ENCODE data around the gene SOST.

SOST gene

DNA sequence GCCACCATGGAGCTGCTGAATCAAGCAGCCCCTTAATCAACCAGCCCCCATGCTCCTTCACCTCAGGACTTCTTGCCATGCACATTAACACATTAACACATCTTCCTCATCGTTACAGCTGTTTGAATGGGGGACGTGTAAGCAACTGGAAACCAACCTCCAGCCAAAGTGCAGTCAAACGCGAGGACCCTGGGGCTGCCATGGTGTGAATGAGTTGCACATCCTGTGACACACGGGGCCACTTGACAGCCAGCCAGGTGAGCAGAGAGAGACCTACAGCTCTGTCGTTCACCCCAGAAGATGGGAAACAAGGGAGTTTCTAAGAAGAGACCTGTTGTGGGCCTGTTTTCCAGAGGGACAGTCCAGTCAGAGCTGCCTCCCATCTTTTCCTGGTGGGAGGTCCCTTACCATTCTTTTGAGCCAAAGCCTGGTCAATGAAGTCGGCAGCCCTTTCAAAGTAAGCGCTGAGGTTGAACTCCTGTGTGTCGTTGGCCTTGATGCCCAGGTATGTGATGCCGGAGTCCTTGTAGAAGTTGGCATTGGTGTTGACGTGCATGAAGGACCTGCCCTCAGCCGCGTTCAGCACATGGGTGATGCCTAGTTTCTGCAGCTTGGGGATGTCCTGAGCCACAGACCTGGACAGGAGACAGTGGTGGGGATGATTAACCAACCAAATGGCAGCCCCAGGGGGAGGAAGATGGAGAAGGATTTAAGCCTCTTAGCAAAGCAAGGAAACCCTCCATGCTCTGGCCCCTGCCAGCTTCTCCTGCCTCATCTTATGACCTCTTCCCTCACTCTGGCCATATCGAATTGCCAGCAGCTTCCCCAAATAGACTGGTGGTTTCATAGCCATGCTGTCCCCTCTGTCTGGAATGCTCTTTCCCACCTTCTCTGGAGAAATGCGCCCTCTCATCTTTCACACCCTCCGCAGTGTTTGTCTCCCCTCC, 16.0 kb upstream of the SOST start:
- DNase-seq (ENCODE audit: low read depth, low spot score): no peak

DNA sequence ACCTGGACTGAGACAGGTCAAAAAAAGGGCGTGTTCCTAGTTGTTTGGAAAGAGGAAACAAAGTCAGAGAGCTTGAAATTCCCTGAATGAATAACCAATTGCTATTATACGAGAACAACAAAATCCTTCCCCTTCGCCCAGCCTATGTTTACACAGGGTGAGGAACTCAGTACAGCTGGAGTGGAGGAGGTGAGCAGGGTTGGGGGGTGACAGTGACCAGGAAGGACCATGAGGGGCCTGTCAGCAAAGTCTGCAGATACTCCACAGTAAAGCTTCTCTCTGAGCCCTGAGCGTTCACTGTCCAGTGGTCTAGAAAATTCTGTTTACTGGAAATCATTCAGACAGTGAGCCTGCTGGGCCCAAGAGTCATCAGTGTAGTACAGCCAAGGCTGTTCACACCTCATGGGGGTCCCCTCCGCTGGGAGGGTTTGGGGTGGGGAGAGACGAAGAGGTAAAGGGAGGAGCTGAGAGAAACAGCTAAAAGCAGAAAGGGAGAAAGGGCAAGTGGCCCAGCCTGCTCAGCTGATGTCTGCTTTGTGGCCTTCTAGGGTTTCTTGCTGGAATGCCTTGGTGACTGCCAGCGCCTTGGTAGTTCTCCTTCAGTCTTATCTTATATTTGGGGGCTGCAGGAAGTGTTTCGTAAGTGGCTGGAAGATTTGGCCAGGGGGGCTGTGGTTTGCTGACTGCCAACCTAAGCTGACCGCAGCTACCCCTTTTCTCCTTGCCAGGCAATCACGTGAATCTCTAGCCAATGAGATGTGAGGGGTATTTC, 14.5 kb upstream of the SOST start:
- DNase-seq (ENCODE audit: low read depth, low spot score): no peak

DNA sequence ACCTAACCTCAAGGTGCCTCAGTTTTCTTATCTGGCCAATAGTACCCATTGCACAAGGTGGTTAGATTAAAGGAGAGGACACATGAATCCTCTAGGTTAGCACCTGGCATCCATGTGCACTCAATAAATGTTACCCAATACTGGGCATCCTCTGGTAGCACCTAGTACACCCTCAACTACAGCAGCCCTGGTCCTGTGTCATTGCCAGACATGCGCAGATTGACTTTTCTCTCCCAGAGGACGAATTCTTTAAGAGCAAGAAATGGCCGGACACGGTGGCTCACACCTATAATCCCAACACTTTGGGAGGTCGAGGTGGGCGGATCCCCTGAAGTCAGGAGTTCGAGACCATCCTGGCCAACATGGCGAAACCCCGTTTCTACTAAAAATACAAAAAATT, 12.9 kb upstream of the SOST start:
- DNase-seq (ENCODE audit: low read depth, low spot score): no peak

DNA sequence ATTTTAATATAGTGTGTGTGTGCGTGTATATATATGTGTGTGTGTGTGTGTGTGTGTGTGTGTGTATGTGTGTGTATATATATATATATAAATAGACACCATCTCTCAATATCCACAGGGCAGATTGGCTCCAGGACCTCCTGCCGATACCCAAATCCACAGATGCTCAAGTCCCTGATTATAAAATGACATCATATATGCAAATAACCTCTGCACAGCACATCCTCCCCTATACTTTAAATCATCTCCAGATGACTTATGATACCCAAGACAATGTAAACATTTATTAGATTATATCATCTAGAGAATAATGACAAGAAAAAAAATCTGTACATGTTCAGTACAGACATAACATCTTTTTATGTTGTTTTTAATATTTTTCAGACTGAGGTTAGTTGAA, 12.4 kb upstream of the SOST start:
- no peak for DNase-seq (ENCODE audit: low read depth, low spot score)

DNA sequence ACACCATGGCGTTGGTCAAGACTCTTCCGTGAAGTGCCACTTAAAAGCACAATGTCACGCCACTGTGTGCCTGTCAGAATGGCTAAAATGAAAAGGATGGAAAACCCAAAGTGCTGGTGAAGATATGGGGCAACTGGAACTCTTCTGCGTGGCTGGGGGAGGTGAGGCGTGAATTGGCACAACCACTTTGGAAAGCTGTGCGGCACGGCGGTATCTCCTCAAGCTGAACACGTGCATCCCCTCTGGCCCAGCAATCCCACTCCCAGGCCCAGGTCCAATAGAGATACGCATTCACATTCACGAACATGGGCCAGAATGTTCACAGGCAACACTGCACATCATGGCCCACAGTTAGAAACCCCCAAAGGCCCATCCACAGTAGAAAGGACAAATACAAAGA, 11.3 kb upstream of the SOST start:
- DNase-seq (ENCODE audit: low read depth, low spot score): no peak

DNA sequence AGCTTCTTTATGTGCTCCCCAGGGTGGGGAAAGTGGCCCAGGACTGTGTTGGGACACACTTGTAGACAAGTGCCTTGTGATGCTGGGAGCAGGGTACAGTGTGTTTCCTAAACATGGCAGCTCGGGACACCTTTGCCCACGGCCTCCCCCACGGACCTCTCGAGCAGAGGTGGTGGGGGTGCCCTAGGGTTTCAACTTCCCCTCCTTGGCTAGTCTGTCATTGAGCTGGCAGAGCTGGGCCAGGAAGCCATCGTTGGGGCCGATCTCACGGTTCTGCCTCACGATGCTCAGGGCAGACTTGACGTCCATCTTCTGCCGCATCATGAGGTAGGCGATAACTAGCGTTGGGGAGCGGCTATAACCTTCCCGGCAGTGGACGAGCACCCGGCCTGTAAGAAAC, 10.8 kb upstream of the SOST start:
- no peak for DNase-seq (ENCODE audit: low read depth, low spot score)

DNA sequence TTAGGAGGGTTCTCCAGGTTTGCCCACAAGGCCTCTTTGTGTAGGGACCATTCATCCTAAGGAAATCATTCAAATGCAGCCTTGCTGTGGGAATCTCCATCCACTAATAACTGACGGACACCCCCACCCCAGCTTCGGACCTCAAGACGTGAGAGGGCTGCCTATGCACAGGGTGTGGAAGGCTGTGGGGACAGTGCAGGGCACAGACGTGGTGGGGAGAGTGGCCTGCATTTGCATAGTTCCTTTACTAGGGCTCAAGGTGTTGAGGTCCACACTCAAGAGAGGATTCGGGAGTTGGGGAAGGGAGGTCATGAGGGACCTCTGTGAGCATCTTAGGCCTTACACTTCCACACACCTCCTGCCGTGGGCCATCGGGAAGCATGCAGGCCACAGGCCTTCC, 10.4 kb upstream of the SOST start:
- DNase-seq (ENCODE audit: low read depth, low spot score): no peak

DNA sequence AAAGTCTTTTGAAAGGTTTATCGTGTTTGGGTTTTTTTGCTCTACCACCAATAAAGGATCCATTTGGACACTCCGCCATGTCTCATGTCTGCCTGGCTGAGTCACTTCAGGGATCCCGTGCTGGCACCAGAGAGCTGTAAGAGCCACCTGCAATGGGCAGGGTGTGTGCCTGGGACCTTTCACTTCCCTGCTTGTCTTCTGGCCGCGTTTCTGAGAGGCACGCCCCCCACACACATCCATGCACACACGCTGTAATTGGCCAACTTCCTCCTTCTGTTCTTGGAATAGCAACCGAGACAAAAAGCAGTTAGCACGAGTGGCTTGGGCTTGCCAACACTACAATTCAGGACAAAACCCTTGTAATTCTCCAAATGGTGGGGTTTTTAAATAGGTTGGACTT, 9.8 kb upstream of the SOST start:
- no peak for DNase-seq (ENCODE audit: low read depth, low spot score)

DNA sequence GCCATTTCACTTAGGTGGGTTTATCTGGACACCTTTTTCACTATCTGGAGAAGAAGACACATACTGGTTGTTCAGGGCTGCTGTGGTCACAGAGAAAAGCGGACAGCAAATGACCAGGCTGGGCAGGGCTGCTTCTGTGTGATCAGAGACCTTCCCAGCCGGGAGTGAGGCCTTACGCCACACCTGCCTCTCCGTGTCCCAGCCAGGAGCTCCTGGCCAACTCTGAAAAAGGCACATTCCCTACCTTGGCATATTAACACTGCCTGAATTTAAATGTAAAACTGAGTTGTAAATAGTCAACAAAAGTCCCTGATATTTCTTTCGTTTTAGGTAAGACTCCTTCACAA, 9.1 kb upstream of the SOST start:
- DNase-seq (ENCODE audit: low read depth, low spot score): no peak

DNA sequence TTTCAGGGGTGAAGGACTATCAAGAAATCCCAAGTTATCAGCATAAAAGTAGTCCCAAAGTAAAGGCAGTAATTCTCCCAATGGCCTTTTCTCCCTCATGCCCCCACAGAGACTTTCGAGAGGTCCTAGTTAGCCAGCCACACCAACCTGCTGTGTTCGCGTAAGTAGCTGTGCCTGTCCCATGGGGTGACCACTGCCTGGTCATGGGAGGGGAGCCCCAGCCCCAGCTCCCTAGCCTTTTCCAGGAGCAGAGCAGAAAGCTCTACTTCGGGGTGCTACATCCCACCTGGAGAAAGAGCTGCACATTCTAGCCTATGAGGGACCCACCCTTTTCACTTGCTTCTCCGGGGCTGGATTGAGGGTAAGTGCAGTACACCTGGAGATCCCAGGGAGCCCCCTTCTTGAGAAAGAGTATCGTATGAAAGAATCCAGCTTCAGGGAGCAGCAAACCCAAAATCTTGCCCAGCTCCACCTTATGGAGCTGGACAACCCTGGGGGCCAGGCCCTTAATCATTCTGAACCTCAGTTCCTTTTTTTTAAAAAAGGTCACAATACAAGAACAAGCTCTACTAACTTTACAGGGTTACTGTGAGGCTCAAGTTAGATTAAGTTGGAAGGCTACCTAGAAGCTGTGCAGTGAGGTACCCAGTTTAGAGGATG, 8.6 kb upstream of the SOST start:
- no peak for DNase-seq (ENCODE audit: low read depth, low spot score)

DNA sequence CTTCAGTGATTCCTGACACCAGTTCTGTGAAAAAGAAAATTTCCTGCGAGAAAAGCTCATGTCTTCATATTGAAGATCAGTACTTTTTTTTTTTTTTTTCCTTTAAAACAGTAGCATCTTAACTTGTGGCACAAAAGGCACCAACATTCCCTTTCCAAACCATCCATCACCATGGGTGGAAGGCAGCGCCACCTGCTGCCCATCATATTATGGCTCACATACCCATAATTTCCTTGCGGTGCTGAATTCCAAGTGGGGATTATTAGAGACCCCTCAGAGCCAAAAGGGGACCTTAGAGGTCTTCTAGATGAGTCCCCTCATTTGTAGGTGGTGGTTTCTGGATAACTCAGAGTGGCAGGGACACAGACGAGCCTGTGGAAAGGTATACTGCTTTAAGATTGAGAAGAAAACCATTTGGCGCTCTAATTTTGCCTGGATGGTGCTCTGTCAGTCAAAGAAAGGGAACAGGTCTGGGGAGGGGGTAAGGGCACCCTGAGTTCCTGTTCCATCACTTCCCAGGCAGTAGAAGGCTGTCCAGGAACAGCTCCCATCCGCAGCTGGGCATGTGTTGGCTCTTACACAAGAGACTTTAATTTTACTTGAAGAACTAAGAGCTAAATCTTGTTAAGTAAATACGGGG, 7.9 kb upstream of the SOST start:
- DNase-seq (ENCODE audit: low read depth, low spot score): peak; percentile 40

DNA sequence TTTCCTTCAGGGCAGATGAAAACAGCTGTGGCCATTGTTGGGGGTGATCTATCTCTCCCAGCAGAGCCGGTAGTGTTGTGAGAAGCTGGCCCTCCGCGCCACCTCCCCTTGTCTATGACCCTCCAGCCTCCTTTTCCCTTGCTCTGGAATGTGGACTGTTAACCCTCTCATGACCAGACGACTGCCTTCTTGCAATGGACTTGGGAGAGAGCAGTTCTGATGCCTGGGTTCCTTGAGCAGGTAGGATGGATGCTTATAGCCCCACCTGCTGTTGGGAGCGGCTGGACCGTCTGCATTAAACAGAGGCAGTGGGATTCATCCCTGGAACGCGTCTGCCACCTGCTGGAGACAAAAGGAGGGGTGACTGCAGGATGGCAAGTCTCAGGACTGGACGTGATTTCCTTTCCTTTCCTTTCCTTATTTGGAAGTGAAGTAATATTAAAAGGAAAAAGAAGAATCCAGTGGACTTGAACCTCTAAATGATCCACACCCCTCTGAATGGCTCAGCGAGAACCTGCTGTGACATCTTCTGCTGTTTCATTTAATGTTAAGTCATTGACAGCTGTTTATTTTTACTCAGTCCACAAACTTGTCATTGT, 1.8 kb upstream of the SOST start:
- DNase-seq (ENCODE audit: low read depth, low spot score): peak; percentile 83

DNA sequence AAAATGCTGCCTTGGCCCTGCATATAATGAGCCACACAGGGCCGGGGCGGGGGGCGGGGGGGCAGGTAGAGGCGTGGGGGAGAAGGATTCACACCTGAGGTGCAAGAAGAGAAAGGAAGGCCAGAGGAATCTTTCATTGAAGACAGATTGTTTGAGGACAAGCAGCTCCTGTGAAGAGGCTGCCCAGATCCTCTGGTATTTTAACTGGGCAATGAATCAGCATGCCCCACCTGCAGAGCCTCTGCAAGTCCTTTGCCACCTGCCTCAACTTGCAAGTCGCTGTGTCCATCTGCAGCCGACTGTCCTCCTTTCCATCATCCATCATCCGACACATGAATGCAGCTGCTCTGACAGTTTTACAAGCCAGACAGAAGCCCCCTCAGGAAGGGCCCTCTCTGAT, 1.2 kb upstream of the SOST start:
- DNase-seq (ENCODE audit: low read depth, low spot score): no peak

DNA sequence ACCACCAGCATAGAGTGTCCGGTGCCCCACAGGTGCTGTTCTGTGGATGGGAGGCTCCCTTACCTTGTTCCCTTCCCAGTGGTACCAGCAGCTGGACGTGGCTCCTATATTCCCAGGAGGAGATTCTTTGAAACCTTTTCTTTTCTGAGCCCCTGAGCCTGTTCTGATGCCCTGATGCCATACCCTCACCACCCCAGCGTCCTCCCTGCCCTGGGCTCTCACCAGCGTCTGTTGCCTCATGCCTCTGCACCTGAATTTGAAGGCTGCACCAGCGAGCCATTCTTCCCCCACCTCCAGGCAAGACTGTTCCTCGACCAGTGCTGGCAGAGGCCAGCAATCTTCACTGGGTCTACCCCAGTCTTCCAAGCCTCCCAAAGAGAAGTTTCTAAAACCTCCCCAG, 505 bp downstream of the SOST start:
- no peak for DNase-seq (ENCODE audit: low read depth, low spot score)

DNA sequence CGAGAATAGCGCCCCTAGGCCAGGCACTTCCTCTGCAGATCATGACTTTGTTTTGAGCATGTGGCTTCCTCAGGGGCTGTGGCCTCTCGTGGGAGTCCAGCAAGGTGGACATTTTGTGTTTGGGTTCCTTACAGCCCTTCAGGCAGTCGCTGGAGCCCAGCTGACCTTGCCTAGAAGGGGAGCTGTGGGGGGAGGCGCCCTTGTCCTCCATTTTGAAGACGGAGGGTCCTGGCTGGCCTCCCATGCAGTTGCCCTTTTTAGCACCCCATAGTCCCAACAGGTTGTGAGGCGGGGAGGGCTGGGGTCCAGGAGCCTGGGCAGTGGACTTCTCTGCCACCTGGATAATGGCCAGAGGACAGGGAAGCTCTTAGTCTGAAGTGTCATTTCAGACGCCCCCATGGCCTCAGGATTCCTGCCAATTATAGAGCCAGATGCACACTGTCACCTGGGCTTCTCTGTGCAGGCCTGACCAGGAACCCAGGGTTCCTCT, 1.4 kb downstream of the SOST start:
- no peak for DNase-seq (ENCODE audit: low read depth, low spot score)

DNA sequence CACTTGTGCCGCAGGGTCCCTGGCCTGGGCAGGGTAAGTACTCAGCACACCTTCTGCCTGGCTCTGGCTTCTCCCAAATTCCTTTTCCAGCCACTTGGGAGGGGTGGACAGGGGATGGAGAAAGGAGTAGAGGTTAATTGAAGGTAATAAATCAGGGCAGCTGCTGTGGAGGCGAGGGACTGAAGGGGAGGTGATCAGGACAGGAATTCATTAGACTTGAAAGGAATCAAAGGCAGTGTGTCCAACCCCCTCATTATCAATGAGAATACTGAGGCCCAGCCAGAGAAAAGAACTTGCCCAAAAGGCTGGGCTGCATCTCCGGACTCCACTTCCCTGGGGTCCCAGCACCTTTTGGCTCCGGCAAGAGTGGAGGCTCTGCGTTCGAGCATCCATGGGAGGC, 2.4 kb downstream of the SOST start:
- DNase-seq (ENCODE audit: low read depth, low spot score): no peak

DNA sequence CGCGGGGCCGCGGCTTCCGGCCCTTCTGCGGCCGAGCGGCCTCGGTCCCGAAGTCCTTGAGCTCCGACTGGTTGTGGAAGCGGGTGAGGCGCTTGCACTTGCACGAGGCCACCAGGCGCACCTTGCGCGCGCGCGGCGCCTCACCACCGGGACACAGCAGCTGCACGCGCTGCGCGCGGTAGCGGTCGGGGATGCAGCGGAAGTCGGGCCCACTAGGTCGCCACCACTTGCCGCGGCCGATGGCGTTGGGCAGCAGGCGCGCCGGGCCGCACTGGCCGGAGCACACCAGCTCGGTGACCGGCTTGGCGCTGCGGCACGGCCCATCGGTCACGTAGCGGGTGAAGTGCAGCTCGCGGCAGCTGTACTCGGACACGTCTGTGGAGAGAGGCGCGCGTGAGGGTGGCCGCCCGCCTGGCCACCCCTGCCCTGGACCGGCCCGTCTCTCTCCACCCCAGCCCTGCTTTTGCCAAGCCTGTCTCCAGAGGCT, 3.2 kb downstream of the SOST start:
- DNase-seq (ENCODE audit: low read depth, low spot score): no peak

DNA sequence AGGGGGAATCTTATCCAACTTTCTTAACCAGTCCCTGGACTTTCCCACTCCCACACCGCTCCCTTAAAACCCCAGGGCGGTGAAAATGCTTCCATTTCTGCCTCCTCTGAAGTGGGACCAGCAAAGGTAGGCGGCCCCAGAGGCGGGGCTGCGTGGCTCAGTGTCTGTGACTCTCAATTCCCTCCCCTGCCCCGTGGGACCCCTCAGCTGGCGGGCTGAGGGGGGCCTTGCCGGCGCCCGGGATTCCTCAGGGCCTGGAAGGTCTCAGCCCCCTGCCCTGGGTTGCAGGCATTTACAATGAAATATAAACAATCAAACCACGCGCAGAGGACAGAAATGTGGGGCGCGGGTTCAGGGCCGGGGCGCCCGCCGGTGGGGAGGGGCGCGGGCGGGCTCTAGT, 3.6 kb downstream of the SOST start:
- DNase-seq (ENCODE audit: low read depth, low spot score): no peak

DNA sequence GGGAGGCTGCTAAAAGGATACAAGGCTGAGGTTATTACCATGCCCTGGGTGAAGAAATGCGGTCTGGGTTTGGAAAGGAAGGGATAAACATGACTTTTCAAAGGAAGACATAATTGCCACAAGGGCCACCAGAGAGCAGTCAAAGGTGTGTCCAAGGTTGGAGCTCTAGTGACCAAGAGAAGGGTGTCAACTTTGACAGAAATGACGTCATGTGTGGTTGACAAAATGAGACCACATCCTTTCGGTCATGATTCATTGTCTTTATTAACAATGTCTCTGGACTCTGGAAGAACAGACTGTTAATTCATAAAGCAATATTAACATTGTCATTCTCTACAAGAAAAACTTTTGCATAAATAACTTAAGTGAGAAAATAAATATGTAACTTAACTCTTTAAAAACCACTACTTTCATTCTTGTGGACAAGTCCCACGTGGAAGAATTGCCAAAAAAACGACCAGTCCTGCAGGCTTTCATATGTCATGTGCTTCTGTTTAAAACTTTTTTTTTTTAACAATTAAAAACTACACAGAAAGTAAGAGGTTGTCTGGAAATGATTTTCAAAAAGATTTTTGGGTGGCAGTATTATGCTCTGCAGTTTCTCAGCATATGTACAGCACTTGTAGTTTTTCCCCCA, 5.0 kb downstream of the SOST start:
- no peak for DNase-seq (ENCODE audit: low read depth, low spot score)

DNA sequence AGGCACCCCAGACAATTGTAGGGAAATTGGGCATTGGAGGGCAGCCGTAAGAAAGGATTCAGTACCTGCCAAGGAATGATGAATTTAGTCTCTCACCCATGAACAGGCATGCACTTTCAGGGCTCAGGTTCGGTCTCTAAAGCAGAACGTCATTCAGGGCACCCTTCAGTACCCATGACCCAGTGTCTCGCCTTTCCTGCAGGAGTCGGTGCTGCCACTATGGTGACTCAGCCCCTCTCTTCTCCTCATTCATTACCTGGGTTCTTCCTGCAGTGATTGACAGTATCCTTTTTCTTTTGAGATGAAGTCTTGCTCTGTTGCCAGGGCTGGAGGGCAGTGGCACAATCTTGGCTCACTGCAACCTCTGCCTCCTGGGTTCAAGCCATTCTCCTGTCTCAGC, 8.4 kb downstream of the SOST start:
- DNase-seq (ENCODE audit: low read depth, low spot score): no peak

DNA sequence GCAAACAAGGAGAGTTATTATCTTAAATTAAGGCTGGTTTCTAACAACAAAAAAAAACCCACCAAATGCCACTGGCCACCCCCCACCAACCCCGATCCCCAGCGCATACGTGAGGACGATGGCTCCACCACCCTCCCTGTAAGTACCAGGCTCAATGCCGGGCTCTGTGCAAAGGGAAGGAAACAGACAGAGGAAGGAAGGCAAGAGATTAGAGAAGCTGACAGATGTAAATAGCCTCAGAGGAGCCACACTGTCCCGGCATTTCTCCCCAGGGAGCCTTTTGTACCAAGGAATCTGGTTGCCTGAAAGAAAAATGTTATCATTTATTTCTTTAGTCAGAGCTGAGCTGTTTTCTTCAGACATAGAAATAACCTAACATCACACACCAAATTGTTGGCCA, 13.1 kb downstream of the SOST start:
- DNase-seq (ENCODE audit: low read depth, low spot score): no peak
